ENCODE measurements around the gene HECTD4. TPM values are rescaled to one million over a fixed set of nuclear protein-coding genes. Genes with fewer than 3 reads are reported as not detected.

HECTD4 gene
- total RNA-seq, 1 experiment from 2014 or later, result 31.2 TPM

DNA sequence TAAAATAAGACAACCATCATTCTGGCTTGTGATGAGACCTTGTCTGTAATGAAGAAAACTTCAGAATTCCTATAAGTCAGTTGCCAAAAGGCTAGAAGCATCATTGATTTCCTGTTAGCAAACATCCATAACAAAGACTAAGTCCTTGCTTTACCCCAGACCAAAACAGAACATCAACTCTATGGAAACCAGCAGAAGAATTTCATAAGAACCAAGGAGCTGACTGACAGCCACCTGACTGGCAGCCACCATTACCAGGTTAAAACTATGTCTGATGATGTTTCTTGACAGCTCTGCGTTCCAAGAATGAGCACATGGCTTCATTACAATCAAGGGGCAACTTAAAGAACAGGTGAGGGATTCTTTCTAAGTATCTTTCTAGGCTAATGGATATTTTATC, 29.3 kb downstream of the HECTD4 start (continued):
- TF ChIP-seq, protein P1, sequence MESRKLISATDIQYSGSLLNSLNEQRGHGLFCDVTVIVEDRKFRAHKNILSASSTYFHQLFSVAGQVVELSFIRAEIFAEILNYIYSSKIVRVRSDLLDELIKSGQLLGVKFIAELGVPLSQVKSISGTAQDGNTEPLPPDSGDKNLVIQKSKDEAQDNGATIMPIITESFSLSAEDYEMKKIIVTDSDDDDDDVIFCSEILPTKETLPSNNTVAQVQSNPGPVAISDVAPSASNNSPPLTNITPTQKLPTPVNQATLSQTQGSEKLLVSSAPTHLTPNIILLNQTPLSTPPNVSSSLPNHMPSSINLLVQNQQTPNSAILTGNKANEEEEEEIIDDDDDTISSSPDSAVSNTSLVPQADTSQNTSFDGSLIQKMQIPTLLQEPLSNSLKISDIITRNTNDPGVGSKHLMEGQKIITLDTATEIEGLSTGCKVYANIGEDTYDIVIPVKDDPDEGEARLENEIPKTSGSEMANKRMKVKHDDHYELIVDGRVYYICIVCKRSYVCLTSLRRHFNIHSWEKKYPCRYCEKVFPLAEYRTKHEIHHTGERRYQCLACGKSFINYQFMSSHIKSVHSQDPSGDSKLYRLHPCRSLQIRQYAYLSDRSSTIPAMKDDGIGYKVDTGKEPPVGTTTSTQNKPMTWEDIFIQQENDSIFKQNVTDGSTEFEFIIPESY (IDR thresholded peaks at IDR 0.05; ENCODE audit: extremely low read depth, insufficient replicate concordance, low read length), result no peak
- TF ChIP-seq EZH2 (IDR thresholded peaks at IDR 0.05), result no peak
- TF ChIP-seq POLR2AphosphoS5 (IDR thresholded peaks at IDR 0.05; ENCODE audit: low read depth, low read length), result no peak

DNA sequence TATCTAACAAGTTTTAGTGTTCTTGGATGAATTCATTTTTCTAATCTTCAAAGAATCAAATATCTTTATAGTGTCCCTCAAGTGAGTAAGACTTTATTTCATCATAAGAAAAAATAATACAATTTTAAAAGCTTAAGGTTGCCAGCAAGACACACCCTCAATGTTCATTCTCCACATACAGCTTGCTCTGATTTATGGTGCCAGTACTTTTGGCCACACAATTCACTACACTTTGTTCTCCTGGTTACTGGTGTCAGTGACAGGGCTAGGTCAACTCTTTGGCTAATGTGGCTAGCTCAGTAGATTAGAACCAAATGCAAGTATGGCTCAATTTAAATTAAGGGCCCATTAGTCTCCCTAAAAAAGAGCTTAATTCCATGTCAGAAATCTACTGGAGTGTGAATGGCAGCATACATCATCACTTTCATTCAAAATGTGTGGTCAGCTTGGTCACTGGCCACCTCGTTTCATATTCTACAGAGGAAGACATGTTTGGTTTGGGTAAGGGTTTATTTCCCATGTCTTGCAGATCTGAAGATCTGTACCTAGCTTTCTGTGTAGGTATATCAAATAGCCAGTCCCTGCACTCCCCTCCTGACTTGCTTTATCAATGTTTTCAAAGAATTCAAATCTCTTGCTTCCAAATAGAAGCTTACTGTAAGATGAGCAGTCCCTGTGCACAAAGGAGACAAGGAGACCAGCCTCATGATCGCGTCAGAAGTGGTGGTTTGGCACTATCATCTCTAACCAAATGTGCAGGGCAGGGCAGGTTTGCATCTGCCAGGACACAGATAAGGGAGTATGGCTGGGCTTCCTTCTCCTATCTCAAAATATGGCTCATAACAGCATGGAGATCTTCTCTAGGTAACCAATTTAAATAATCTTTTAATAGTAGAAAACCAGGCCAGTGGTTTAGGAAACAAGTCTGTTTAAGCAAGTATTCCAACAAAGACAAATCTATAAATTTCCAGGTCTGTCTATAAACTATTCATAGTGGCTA, 31.3 kb downstream of the HECTD4 start:
- no peak overlapping the region for H3K9ac ChIP-seq (ENCODE audit: low read length)

More for the DNA sequence above, 31.3 kb downstream of the HECTD4 start:
- ChIA-PET RAD21 (ENCODE audit: low non-redundant PET in 1 of 2, low total read pairs in 2 of 2, uncharacterized antibody in 2 of 2, unreplicated experiment in 2 of 2) (no interaction called here), POLR2A (no interaction called here), CTCF (no interaction called here)
- no peaks in the 10 kb centered on the region for H3K27me3 ChIP-seq (ENCODE audit: insufficient read depth, low read length)
- no peaks in the 10 kb centered on the region for H3K36me3 ChIP-seq (ENCODE audit: control insufficient read depth in 1 of 2, insufficient read depth in 2 of 2, low read length in 2 of 2)
- intact Hi-C loops (cut with micrococcal nuclease), result no loop called here
- DNase-seq (ENCODE audit: low read depth, low spot score) (no peak), ATAC-seq (no peak)
- H3K9me2 ChIP-seq (ENCODE audit: insufficient read depth), result no peaks in the 10 kb centered on the region
- no peak overlapping the region for H3K4me2 ChIP-seq (ENCODE audit: low read length)
- BruUV-seq (replicated peaks), result no TSS peak
- no peaks in the 10 kb centered on the region for H4K20me1 ChIP-seq (ENCODE audit: insufficient read depth)
- H3K4me1 ChIP-seq (ENCODE audit: control insufficient read depth in 1 of 2, insufficient read depth in 2 of 2, low read length in 2 of 2), result peaks cover 6 to 21% of the 10 kb centered on the region in 2 experiments
- H3K27ac ChIP-seq (ENCODE audit: low read depth, low read length), result no peak overlapping the region
- no peaks in the 10 kb centered on the region for H3K9me3 ChIP-seq (ENCODE audit: control insufficient read depth in 1 of 2, insufficient read depth in 1 of 2, low read depth in 1 of 2, low read length in 2 of 2)
- H3K4me3 ChIP-seq (replicated peaks in 1 of 2; ENCODE audit: low read depth in 1 of 2, low read length in 2 of 2), result no peak overlapping the region
- TF ChIP-seq JUND (IDR thresholded peaks at IDR 0.05) (no peak), ELF1 (IDR thresholded peaks at IDR 0.05; ENCODE audit: borderline replicate concordance, low read depth) (no peak), EZH2 (IDR thresholded peaks at IDR 0.05) (no peak), RAD21 (IDR thresholded peaks at IDR 0.05; ENCODE audit: low read depth) (no peak), POLR2A (IDR thresholded peaks at IDR 0.05; ENCODE audit: borderline replicate concordance, extremely low read depth, insufficient read depth, insufficient read length) (no peak), SRF (IDR thresholded peaks at IDR 0.05; ENCODE audit: low read depth) (no peak), EZH2phosphoT487 (IDR thresholded peaks at IDR 0.05; ENCODE audit: borderline replicate concordance) (no peak), POLR2AphosphoS5 (IDR thresholded peaks at IDR 0.05; ENCODE audit: low read depth, low read length) (no peak), YY1 (IDR thresholded peaks at IDR 0.05; ENCODE audit: extremely low read depth, insufficient replicate concordance, low read depth, low read length) (no peak)
- TF ChIP-seq, protein P2, sequence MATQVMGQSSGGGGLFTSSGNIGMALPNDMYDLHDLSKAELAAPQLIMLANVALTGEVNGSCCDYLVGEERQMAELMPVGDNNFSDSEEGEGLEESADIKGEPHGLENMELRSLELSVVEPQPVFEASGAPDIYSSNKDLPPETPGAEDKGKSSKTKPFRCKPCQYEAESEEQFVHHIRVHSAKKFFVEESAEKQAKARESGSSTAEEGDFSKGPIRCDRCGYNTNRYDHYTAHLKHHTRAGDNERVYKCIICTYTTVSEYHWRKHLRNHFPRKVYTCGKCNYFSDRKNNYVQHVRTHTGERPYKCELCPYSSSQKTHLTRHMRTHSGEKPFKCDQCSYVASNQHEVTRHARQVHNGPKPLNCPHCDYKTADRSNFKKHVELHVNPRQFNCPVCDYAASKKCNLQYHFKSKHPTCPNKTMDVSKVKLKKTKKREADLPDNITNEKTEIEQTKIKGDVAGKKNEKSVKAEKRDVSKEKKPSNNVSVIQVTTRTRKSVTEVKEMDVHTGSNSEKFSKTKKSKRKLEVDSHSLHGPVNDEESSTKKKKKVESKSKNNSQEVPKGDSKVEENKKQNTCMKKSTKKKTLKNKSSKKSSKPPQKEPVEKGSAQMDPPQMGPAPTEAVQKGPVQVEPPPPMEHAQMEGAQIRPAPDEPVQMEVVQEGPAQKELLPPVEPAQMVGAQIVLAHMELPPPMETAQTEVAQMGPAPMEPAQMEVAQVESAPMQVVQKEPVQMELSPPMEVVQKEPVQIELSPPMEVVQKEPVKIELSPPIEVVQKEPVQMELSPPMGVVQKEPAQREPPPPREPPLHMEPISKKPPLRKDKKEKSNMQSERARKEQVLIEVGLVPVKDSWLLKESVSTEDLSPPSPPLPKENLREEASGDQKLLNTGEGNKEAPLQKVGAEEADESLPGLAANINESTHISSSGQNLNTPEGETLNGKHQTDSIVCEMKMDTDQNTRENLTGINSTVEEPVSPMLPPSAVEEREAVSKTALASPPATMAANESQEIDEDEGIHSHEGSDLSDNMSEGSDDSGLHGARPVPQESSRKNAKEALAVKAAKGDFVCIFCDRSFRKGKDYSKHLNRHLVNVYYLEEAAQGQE (IDR thresholded peaks at IDR 0.05; ENCODE audit: low read depth), result no peak
- no peak overlapping the region for H2AFZ ChIP-seq (ENCODE audit: low read depth, low read length, poor library complexity, severe bottlenecking)
- no peaks in the 10 kb centered on the region; the same call in 1 of the 2 replicates for H3K79me2 ChIP-seq (ENCODE audit: insufficient read depth, low read length)
